ENCODE measurements around the gene KCNAB1.

The KCNAB1 gene

DNA sequence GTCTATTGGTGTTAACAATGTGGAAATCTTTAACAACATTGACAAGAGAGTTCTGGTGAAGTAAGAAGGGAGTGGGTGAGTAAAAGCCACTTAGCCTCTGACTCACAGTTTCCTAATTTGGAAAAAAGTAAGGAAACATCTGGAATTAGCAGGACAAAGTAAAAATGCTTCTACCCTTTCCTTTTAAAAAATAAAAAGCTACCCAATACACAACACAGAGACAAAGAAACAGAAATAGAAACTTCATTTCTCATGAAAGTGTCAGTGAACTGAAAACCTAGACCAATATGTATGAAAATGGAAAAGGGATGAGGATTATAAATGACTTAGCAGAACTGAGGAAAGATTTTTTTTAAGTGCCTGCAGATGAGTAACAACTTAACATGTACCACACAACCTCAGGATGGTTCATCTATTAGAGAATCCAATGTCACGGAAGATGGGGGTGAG, 369.1 kb downstream of the KCNAB1 start:
- TF ChIP-seq, protein P1, sequence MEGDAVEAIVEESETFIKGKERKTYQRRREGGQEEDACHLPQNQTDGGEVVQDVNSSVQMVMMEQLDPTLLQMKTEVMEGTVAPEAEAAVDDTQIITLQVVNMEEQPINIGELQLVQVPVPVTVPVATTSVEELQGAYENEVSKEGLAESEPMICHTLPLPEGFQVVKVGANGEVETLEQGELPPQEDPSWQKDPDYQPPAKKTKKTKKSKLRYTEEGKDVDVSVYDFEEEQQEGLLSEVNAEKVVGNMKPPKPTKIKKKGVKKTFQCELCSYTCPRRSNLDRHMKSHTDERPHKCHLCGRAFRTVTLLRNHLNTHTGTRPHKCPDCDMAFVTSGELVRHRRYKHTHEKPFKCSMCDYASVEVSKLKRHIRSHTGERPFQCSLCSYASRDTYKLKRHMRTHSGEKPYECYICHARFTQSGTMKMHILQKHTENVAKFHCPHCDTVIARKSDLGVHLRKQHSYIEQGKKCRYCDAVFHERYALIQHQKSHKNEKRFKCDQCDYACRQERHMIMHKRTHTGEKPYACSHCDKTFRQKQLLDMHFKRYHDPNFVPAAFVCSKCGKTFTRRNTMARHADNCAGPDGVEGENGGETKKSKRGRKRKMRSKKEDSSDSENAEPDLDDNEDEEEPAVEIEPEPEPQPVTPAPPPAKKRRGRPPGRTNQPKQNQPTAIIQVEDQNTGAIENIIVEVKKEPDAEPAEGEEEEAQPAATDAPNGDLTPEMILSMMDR (IDR thresholded peaks at IDR 0.05; ENCODE audit: control extremely low read depth, extremely low read depth, low read depth, missing control alignments), result no peak
- DNase-seq (ENCODE audit: extremely low spot score), result no peak
- ChIA-PET CTCF (interaction anchor here (1.1 to 6.6 kb wide), 5 partner anchors 8 to 648 kb away, joined by 3 to 56 read pairs (median 5); no protein-coding TSS in a partner anchor), POLR2A (no interaction called here)

DNA sequence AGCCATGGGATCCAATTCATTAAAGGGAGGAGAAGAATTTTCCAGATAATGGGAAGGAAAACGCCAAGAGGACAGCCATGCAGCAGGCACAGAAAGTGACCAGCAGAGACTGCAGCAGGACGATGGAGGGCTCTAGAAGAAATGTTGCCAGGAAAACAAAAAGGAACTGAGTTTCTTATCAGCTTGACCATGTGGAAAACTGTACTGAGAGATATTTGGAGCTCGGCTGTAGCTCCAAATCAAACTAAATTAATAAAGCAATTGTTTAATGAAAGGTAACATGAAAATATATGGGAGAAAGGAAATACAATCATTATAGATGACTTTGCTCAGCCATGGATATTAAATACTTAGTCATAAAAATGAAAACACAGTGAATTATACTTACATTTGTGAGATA, 370.8 kb downstream of the KCNAB1 start:
- CTCF ChIA-PET, result interaction anchor here (0.9 to 6.6 kb wide), 7 partner anchors 8 to 341 kb away, joined by 3 to 56 read pairs (median 4); no protein-coding TSS in a partner anchor
- POLR2A ChIA-PET, result no interaction called here
- TF ChIP-seq, protein P1 (IDR thresholded peaks at IDR 0.05; ENCODE audit: control extremely low read depth, extremely low read depth, low read depth, missing control alignments), result no peak
- DNase-seq (ENCODE audit: extremely low spot score), result no peak

DNA sequence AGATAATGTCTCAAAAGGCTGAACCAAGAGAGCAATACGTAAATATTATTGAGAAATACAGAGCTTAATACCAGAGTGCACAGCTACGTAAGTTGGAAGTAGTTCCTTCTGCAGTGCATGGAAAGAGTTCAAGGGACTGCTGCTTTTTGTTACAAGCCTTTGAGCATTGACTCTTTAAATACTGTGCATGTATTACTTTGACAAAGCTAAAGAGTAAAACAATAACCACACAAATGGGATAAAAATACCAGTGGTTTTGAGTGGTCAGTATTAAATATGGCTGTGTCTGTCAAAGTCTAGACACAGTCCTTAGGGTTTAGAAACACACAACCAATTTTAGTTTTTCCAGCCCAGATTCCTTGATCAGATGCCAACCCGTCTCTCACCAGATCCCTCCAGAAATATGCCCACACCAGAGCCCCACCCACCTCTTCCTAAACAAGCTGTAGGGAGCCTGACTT, 372.5 kb downstream of the KCNAB1 start:
- TF ChIP-seq, protein P1 (IDR thresholded peaks at IDR 0.05; ENCODE audit: control extremely low read depth, extremely low read depth, low read depth, missing control alignments), result no peak
- ChIA-PET POLR2A (no interaction called here), CTCF (interaction anchor here (0.7 to 6.6 kb wide), 9 partner anchors 9 to 342 kb away, joined by 3 to 56 read pairs (median 4); no protein-coding TSS in a partner anchor)
- DNase-seq (ENCODE audit: extremely low spot score), result no peak

DNA sequence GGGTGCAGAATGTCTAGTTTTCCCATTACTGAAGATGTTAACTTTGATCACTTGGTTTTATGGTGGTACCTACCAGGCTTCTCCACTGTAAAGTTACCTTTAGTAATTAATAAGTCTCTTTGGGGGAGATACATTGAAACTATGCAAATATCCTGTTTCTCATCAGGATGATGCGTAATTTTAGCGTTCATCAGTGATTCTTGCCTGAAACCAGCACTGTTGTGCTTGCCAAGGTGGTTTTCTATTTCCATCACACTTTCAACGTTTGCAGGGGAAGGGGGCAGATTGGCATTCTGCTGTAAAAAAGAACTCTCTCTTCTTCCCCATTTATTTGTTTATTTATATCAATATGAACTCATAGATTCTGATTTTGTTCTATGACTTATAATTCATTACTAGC, 373.5 kb downstream of the KCNAB1 start:
- no peak for DNase-seq (ENCODE audit: extremely low spot score)
- POLR2A ChIA-PET, result no interaction called here

DNA sequence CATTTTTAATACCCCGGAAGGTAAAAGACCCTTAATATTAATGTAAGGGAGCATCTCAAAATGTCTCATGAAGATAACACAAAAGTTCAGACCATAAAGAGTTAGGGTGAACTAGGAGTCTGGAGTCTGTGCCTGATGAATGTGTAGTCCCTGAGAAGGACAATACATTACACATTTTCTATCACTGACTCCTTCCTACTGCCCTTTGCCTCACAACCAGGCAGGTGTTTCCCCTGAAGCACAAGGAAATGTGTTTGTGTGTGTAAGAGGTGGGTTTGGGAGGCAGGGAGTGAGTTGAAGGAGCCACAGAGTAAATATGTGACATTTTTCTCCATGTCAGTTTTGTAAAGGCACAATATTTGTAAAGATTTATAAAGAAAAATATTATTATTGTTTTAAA, 375.4 kb downstream of the KCNAB1 start:
- CTCF ChIA-PET, result interaction anchor here (1.4 kb wide), 1 partner anchor 10 kb away, joined by 5 read pairs; no protein-coding TSS in a partner anchor
- TF ChIP-seq, protein P1 (IDR thresholded peaks at IDR 0.05; ENCODE audit: control extremely low read depth, extremely low read depth, low read depth, missing control alignments), result no peak
- POLR2A ChIA-PET, result no interaction called here
- no peak for DNase-seq (ENCODE audit: extremely low spot score)

More for the DNA sequence above, 373.5 kb downstream of the KCNAB1 start:
- TF ChIP-seq, protein P1 (IDR thresholded peaks at IDR 0.05; ENCODE audit: control extremely low read depth, extremely low read depth, low read depth, missing control alignments), result no peak
- CTCF ChIA-PET, result interaction anchor here (2.9 to 6.6 kb wide), 2 partner anchors 10 to 16 kb away, joined by 14 to 56 read pairs; no protein-coding TSS in a partner anchor

DNA sequence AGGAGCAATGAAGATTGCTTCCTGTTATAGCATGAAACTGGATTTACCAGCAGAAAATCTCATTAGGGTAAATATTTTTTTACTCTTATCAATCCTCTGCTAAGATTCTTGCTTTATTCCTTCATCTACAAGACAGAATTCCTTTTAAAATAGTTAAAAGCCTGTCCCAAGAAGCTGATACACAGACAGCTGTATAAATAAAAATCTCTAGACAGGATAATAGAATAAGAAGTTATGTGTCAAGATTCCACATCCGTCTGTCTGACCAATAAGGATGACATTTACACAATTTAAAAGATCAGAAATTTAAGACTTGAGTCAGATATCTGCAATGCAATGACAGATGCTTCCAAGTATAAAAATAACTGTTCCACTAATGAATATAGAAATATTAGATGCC, 376.9 kb downstream of the KCNAB1 start:
- POLR2A ChIA-PET, result no interaction called here
- TF ChIP-seq, protein P1 (IDR thresholded peaks at IDR 0.05; ENCODE audit: control extremely low read depth, extremely low read depth, low read depth, missing control alignments), result no peak
- CTCF ChIA-PET, result interaction anchor here (1.8 to 3.2 kb wide), 2 partner anchors 8 to 11 kb away, joined by 5 to 10 read pairs; no protein-coding TSS in a partner anchor
- DNase-seq (ENCODE audit: extremely low spot score), result no peak

Measured in GM10248 (cell line).